Upper lobe of right lung (tissue), 1 donor: ENCODE measurements around the gene LILRA6. TPM values are rescaled to one million over a fixed set of nuclear protein-coding genes. Genes with fewer than 3 reads are reported as not detected.

Experiments
- ATAC-seq: fragments of 200-7000 bp; cut with Tn5 transposase; one replicate; pipeline ENCODE4 v1.9.1; 2020; ENCODE audit warnings: mild to moderate bottlenecking, moderate library complexity
- DNase-seq: peaks from one replicate; pipeline ENCODE4 v3.0.0-alpha.2; 2020
- H3K27ac ChIP-seq: fragments of 200-600 bp; one replicate; pipeline ENCODE4 v1.8.0; 2022
- H3K27me3 ChIP-seq: fragments of 200-600 bp; one replicate; pipeline ENCODE4 v1.8.0; 2022; ENCODE audit warnings: mild to moderate bottlenecking
- H3K36me3 ChIP-seq: fragments of 200-600 bp; one replicate; pipeline ENCODE4 v1.8.0; 2022
- H3K4me1 ChIP-seq: fragments of 200-600 bp; one replicate; pipeline ENCODE4 v1.8.0; 2022
- H3K4me3 ChIP-seq: fragments of 200-600 bp; one replicate; pipeline ENCODE4 v1.8.0; 2022; ENCODE audit warnings: mild to moderate bottlenecking
- H3K9me3 ChIP-seq: fragments of 200-600 bp; one replicate; pipeline ENCODE4 v1.8.0; 2022
- intact Hi-C: fragments of 100-400 bp; cut with DNase I; formaldehyde crosslinking; loops from one replicate; pipeline ENCODE4 v1.11.0; 2022
- total RNA-seq: library from RNA; stranded (reverse); fragmentation: NEBNext Ultra II Directional; extraction: Animal tissue kit (Norgen Biotek cat#: 25700); gene quantifications from one replicate; pipeline ENCODE4 v1.2.1, GENCODE V29; 2021
- TF ChIP-seq, protein P1 (sequence below): fragments of 200-600 bp; IDR thresholded peaks from one replicate; pipeline ENCODE4 v1.8.0; 2022; ENCODE audit warnings: antibody characterized with exemption
- donor health status: DM: no; HTN: yes; CAD: no; lungs with severe emphysema.

LILRA6 gene
- total RNA-seq, 1 donor from 2014 or later, result 21.4 TPM

DNA sequence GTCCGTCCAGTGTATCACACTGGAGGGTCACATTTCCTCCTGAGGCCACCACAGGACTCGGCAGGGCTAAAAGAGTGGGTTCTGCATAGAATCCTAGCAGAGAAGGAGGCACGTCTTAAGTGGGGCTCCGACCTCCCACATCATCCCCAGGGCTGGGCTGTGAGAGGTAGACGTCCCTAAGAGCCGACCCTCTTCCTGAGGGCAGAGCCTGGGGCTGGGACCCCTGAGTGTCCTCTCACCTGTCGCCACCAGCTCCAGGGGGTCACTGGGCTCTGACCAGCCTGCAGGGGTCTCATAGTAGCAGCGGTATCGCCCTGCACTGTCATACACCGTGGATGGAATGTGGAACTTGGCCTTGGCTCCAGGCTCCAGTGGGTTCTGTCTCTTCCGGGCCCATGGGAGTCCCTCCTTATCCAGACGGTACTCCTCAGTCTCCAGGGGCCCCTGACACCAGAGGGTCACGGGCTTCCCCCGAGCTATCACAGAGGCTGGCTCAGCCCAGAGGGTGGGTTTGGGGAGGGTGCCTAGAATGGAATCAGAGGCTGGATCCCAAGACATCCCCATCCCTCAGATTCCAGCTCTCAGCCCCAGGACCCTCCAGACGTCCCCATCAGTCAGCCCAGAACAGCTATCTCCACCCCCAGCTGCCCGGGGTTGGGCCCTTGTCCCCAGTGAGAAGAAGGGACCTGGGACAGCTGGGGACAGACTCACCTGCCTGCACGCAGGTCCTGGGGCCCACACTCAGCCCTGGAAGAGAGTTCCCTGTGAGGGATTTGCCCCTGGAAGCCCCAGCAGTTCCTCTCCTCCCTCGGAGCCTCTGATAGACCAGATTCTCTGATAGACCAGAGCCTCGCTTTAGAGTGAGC, 13.9 kb upstream of the LILRA6 start:
- H3K4me1 ChIP-seq, result no peaks in the 10 kb centered on the region
- H3K27me3 ChIP-seq, result peaks cover 29% of the 10 kb centered on the region
- no peaks in the 10 kb centered on the region for H3K36me3 ChIP-seq
- H3K27ac ChIP-seq, result no peak overlapping the region
- DNase-seq (no peak), ATAC-seq (no peak)
- H3K9me3 ChIP-seq, result no peaks in the 10 kb centered on the region
- intact Hi-C loops, result no loop called here
- no peak overlapping the region for H3K4me3 ChIP-seq
- TF ChIP-seq, protein P1, sequence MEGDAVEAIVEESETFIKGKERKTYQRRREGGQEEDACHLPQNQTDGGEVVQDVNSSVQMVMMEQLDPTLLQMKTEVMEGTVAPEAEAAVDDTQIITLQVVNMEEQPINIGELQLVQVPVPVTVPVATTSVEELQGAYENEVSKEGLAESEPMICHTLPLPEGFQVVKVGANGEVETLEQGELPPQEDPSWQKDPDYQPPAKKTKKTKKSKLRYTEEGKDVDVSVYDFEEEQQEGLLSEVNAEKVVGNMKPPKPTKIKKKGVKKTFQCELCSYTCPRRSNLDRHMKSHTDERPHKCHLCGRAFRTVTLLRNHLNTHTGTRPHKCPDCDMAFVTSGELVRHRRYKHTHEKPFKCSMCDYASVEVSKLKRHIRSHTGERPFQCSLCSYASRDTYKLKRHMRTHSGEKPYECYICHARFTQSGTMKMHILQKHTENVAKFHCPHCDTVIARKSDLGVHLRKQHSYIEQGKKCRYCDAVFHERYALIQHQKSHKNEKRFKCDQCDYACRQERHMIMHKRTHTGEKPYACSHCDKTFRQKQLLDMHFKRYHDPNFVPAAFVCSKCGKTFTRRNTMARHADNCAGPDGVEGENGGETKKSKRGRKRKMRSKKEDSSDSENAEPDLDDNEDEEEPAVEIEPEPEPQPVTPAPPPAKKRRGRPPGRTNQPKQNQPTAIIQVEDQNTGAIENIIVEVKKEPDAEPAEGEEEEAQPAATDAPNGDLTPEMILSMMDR, result no peak

DNA sequence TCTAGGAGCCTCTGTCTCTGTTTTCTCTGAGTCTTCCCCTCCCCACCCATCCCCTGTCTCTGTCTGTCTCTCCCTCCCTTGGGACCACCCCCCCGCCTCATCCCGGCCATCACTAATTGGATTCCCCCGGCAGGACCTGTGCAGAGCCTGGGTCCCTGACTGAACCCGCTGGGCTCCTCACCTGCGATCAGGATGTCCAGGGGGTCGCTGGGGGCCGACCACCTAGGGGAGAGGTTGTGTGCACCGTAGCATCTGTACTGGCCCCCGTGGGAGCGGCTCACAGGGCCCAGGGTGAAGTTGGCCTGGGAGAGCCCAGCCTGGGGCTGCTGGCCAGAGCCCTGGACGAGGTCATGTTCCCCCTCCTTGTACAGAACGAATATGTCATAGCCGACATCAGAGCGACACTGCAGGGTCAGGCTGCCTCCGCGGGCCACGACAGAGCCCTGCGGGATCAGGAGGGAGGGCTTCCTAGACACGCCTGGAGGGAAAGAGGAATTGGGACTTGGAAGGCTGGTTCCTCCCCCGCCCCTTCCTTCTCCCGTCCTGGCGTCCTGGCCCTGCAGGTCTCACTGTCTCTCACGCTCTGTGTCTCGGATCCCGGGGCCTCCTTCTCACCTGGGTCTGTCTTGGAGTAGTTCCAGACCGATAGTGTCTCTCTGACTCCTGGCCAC, 12.7 kb upstream of the LILRA6 start:
- no peak for ATAC-seq
- H3K4me1 ChIP-seq, result no peaks in the 10 kb centered on the region
- no peak for DNase-seq
- H3K36me3 ChIP-seq, result no peaks in the 10 kb centered on the region
- intact Hi-C loops, result no loop called here
- H3K9me3 ChIP-seq, result no peaks in the 10 kb centered on the region
- no peak overlapping the region for H3K4me3 ChIP-seq
- H3K27me3 ChIP-seq, result peaks cover 29% of the 10 kb centered on the region
- no peak overlapping the region for H3K27ac ChIP-seq
- TF ChIP-seq, protein P1, result no peak

DNA sequence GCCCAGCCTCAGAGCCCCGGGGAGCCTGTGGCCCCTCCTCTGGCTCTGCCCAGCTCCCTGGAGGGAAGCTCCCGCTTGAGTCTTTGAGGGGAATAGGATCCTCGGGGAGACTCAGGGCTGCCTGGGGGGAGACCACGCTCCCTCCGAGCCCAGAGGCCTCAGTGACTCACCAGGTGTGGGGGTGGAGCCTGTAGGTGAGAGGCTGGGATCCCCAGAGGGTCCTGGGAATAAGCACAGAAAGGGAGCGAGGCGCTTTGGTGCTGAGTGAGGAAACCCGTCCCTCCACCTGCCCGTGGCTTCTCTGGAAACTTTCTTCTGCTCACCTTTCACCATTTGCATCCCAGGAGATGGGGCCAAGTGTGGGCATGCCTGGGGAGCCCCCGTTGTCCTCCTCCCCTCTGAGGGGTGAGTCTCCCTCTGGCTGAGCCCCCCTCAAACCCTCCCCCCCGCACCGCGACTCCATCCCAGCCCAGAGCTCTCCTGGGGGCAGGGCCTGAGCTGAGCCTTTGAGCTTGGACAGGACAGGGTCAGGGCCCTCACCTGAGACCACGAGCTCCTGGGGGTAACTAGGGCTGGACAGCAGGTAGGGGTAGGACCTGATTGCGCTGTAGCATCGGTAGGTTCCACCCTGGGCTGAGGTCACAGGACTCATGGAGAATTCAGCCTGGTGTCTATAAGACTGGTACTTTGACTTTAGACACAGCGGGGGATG, 11.8 kb upstream of the LILRA6 start:
- Histone ChIP-seq H3K27ac (no peak overlapping the region), H3K4me3 (no peak overlapping the region), H3K27me3 (peaks cover 29% of the 10 kb centered on the region), H3K36me3 (no peaks in the 10 kb centered on the region), H3K4me1 (no peaks in the 10 kb centered on the region), H3K9me3 (no peaks in the 10 kb centered on the region)
- intact Hi-C loops, result no loop called here
- TF ChIP-seq, protein P1, result no peak
- ATAC-seq, result no peak
- DNase-seq, result no peak

DNA sequence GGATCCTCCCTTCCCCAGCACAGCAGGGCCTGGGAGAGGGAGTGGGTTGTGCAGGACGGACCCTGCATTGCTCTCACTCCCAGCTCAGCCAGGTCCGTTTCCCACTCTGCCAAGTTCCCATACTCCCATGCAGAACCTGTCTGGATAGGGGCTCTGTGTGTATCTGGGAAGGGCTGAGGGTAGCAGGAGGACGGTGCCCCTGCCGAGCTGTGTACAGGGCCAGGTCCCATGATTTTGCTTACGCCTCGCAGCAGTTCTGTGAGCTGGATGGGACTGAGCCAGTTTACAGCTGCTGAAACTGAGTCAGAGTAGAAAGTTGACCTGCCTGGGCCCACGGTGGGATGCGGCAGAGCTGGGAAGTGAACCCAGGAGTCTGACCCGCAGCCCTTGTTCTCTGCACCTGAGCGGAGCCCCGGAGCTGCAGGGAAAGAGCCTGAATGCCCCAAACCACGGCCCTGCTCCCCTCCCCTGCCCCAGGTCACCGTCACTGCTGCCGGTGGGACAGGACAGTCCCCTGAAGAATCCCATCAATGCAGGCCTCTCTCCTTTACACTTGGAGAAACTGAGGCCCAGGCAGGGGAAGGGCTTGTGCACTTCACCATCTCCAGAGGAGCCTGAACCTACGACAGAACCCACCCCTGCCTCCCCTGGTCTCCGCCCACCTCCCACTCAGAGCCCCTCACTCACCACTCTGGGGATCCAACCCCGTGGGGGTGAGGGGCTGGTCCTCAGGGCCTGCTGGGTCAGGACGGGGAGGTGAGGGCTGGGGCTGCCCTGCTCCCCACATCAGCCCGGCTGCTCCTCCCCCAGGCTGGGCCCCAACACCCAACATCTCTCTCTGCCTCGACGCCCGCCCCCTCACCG, 11.0 kb upstream of the LILRA6 start:
- no peak overlapping the region for H3K27ac ChIP-seq
- H3K4me3 ChIP-seq, result no peak overlapping the region
- intact Hi-C loops, result no loop called here
- TF ChIP-seq, protein P1, result no peak
- ATAC-seq (no peak), DNase-seq (no peak)
- peaks cover 29% of the 10 kb centered on the region for H3K27me3 ChIP-seq
- H3K4me1 ChIP-seq, result no peaks in the 10 kb centered on the region
- no peaks in the 10 kb centered on the region for H3K9me3 ChIP-seq
- no peaks in the 10 kb centered on the region for H3K36me3 ChIP-seq

DNA sequence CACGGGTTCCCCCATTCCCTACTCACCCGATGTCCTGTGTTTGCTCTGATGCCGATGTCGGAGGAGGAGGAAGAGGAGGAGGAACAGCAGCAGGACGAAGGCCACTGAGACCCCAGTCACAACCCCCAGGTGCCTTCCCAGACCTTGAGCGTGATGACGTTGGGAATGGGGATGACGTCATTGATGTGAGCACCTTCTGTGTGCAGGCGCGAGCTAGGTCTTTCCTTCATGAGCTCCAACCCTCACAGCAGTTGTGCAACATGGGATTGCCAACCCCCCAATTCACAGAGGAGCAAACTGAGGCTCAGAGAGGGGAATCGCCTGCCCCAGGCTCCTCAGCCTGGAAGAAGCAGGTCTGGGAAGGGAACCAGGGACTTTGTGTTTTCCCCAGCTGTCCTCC, 10.3 kb upstream of the LILRA6 start:
- Histone ChIP-seq H3K9me3 (no peaks in the 10 kb centered on the region), H3K27me3 (peaks cover 29% of the 10 kb centered on the region), H3K4me1 (no peaks in the 10 kb centered on the region), H3K36me3 (no peaks in the 10 kb centered on the region), H3K4me3 (no peak overlapping the region), H3K27ac (no peak overlapping the region)
- ATAC-seq (no peak), DNase-seq (no peak)
- TF ChIP-seq, protein P1, result no peak
- intact Hi-C loops, result no loop called here
